Upper lobe of left lung (tissue), 4 donors: ENCODE measurements around the gene STX19.

Experiments used
- EP300 ChIP-seq, 4 donors: sonication (generic); formaldehyde crosslinking; IDR thresholded peaks; one replicate each; pipeline ENCODE4 v1.5.1; 2017; ENCODE audit warnings: antibody characterized with exemption in 4 of 4, control low read depth in 2 of 4
- POLR2AphosphoS5 ChIP-seq, 2 donors: sonication (generic); formaldehyde crosslinking; IDR thresholded peaks; one replicate each; pipeline ENCODE4 v1.5.1; 2017; ENCODE audit warnings: antibody characterized with exemption in 2 of 2
- TF ChIP-seq, protein P1 (sequence below), 6 experiments: fragments of 450-650 bp in 4 of 6; fragments of 200-600 bp in 2 of 6; sonication (generic) in 2 of 6; IDR thresholded peaks; one replicate each; pipeline ENCODE4 v1.5.1; 2016 to 2019; ENCODE audit warnings: antibody characterized with exemption in 6 of 6

DNA sequence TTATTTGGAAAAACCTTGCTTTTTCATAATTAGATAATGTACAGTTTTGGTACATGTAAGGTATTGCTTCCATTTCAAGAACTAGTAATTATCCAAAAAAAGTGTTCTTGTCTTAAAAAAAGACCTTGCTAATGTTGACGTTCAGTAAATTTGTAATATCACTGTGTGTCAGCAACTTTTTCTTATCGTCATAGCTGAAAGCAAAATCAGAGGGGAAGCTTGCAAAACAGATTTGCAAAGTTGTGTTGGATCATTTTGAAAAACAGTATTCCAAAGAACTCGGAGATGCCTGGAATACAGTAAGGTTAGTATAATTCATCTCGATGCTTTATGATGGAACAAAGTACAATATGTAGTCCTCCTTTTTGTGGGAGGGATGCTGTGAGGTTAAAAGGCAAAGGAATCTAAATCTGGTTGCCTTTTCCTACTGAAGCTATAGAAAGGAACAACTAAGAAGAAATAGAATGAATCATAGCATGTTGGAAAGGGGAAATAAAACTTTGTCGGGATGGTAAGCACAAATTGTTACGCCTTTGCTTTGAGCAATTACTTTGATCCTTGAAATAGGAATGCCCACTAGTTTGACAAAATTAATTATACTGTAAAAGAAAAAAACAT is 36.0 kb upstream of the STX19 start:
- TF ChIP-seq EP300 (IDR thresholded peaks at IDR 0.05) (no peak), POLR2AphosphoS5 (IDR thresholded peaks at IDR 0.05) (no peak)
- TF ChIP-seq, protein P1, sequence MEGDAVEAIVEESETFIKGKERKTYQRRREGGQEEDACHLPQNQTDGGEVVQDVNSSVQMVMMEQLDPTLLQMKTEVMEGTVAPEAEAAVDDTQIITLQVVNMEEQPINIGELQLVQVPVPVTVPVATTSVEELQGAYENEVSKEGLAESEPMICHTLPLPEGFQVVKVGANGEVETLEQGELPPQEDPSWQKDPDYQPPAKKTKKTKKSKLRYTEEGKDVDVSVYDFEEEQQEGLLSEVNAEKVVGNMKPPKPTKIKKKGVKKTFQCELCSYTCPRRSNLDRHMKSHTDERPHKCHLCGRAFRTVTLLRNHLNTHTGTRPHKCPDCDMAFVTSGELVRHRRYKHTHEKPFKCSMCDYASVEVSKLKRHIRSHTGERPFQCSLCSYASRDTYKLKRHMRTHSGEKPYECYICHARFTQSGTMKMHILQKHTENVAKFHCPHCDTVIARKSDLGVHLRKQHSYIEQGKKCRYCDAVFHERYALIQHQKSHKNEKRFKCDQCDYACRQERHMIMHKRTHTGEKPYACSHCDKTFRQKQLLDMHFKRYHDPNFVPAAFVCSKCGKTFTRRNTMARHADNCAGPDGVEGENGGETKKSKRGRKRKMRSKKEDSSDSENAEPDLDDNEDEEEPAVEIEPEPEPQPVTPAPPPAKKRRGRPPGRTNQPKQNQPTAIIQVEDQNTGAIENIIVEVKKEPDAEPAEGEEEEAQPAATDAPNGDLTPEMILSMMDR (IDR thresholded peaks at IDR 0.05) = no peak
